GM12874 (cell line): Measurements from ENCODE around the gene CPED1.

Experiments used
- TF ChIP-seq, protein P1 (sequence below): IDR thresholded peaks from 2 replicates; pipeline ENCODE4 v1.5.1; 2011; ENCODE audit warnings: low read depth, mild to moderate bottlenecking, control low read depth, low read length, moderate library complexity; ENCODE audit not compliant: insufficient read depth

Gene CPED1

DNA sequence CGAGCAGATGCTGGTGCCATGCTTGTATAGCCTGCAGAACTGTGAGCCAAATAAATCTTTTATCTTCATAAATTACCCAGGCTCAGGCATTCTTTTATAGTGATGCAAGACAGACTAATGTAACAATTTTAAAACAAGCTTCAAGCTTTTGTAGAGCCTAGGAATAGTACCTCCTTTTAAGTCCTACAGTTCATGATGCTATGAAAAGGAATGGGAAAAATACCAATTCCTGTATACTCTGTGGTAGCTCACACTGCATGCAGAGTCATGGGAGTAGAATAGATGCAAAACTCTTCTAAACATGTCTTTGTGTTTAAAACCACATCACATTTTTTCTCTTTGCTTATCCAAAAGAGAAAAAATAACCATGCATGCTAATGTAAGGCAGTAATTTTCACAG lies 273.7 kb downstream of the CPED1 start:
- TF ChIP-seq, protein P1, sequence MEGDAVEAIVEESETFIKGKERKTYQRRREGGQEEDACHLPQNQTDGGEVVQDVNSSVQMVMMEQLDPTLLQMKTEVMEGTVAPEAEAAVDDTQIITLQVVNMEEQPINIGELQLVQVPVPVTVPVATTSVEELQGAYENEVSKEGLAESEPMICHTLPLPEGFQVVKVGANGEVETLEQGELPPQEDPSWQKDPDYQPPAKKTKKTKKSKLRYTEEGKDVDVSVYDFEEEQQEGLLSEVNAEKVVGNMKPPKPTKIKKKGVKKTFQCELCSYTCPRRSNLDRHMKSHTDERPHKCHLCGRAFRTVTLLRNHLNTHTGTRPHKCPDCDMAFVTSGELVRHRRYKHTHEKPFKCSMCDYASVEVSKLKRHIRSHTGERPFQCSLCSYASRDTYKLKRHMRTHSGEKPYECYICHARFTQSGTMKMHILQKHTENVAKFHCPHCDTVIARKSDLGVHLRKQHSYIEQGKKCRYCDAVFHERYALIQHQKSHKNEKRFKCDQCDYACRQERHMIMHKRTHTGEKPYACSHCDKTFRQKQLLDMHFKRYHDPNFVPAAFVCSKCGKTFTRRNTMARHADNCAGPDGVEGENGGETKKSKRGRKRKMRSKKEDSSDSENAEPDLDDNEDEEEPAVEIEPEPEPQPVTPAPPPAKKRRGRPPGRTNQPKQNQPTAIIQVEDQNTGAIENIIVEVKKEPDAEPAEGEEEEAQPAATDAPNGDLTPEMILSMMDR = no peak

DNA sequence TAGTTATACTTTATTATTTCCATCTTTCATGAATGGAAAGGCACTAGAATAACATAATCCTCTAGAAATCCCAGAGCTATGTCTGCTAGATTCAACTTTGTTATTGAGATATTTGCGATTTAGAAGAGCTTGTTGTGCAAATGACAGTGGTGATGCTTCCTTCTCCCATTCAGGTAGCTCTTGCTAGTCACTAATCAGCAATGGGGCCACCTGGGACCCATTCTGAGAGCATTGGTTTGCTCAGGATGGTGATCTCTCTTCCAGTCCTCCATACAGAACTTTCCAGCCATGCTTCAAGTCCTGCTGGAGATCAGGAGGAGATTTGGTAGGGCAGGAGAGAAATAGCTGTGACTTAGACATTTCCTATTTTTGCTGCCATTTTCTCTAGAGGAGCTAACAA lies 274.5 kb downstream of the CPED1 start:
- TF ChIP-seq, protein P1 = no peak

DNA sequence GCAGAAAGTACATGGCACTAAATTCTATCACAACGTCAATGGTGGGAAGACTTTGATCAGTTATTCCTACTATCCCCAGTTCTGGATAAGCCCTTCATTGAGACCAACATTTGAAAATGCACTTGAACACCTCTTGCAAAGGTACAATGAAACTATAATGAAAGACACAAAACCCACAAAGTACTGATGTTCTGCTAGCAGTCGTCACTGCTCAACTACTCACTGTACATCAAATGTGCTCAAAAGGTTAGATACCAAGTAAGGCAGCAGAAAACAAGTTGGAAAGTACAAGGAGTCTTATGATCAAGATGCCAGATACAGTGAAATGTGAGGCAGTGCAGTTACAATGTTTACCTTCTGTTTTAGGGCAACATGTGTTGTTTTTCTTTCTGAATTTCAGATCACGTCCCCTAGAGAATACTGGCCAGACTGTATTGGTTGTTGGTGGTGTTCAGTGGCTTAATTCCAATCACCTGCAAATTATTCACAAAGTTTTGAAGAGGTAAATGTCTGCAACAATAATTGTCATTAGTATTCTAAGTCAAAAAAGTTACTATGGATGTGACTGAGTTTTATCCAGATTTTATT lies 277.9 kb downstream of the CPED1 start:
- TF ChIP-seq, protein P1 = no peak

DNA sequence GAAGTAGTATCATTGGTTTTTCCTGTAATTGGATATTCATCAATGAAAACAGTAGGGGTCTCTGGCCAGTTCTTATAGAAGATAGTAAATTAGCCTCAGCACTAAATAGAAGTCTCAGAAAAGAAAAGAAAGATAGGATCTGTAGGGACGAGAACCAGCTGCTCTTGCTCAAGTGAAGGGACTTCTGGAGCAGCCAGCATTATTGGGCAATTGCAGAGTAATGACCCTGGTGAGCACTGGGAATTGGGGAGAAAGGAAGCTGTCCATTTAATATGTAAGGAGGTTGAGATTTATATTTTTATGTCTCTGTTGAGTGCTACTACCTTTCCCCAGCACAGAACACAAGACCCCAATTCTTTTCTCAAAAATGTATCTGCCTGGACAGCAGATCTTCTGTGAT lies 279.1 kb downstream of the CPED1 start:
- TF ChIP-seq, protein P1 = no peak

DNA sequence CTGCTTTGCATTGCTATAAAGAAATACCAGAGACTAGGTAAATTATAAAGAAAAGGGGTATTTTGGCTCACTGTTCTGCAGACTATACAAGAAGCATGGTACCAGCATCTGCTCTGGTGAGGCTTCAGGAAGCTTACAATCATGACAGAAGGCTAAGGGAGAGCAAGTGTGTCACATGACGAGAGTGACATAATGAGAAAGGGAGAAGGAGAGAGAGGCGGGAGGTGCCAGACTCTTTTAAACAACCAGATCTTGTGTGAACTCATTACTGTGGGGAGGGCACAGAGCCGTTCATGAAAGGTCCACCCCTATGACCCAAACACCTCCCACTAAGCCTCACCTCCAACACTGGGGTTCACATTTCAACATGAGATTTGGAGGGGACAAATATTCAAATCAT lies 281.3 kb downstream of the CPED1 start:
- TF ChIP-seq, protein P1 = no peak

DNA sequence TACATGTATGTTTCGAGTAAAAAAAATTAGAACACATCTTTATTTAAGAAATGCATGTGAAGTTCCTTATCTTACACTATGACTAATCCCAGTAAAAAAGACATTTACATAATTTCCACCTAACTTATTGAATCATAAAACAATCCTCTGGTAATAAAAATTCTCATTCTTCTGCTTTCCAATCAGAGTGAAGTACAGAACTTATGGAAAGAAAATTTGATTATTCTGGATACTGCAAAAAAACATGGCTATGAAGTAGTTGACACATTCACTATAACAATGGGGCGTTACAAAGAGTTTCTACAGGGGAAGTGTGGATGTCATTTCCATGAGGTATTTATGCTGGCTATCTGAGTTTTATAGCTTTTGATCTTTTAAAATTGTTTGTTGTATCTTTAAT lies 282.6 kb downstream of the CPED1 start:
- TF ChIP-seq, protein P1 = no peak

DNA sequence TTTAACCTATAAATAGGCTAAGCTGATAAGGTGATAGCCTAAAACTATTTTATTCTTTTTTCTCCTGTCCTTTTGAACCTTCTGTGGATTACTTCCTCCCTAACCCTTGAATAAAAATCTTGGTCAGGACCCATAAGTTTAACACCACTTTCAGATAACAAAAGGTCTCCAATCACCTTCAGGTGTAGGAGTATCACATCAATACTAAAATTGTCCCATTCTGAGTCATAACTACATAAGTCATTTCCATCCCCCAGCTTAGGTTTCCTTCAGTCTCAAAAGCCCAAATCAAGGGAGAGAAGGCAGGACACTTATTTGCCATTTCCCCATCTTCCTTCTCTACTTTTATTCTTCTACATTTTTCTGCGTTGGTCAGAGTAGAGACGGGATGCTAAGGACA lies 283.4 kb downstream of the CPED1 start:
- TF ChIP-seq, protein P1 = no peak

DNA sequence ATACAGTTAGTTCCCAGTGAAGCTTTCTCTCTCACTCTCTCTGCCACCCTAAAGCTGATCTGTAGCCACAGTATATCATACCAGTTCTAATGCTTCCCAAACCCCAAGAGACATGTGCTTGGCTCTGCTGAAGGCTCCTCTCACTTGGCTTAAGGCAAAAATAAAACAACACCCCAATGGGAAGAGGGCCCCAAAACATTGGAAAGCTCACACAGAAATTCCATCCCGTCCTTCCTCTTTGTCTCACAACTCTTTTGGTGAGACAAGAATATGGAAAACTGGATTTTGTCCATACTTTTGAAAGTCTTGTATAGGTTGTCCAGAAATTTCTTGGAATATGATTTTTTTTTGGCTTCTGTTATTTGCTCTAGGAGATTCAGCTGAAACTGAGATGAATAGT lies 284.2 kb downstream of the CPED1 start:
- TF ChIP-seq, protein P1 = no peak
